GM12878 (cell line): ENCODE results near the gene LIN7B. TPM values are rescaled to one million over a fixed set of nuclear protein-coding genes. Genes with fewer than 3 reads are reported as not detected.
"Not testable (repeated sequence)": the region's sequence is repeated elsewhere in the genome, so short reads cannot be mapped to it uniquely, and the experiment has no call there.

ENCODE experiments used
- ATAC-seq: fragments of 200-7000 bp; cut with Tn5 transposase; 3 replicates; pipeline ENCODE4 v1.9.1; 2020; ENCODE audit warnings: mild to moderate bottlenecking, moderate library complexity
- BruUV-seq: library from RNA; stranded (reverse); fragments of 400-500 nt; replicated peaks from 2 replicates; lab custom pipeline; 2021; lab: Mats Ljungman, UMichigan
- CTCF ChIA-PET: fragments of 300-600 bp; sonication (Branson Sonifier 250); formaldehyde crosslinking; extraction: SDS; loops from one replicate; lab custom pipeline; 2021; ENCODE audit warnings: inconsistent platforms; lab: Yijun Ruan, JAX
- POLR2A ChIA-PET: fragments of 350-600 bp; formaldehyde crosslinking; extraction: SDS; loops from one replicate; lab custom pipeline; 2021; ENCODE audit warnings: inconsistent platforms; lab: Charles Lee
- RAD21 ChIA-PET: fragments of 300-600 bp; sonication (Branson Sonifier 250); formaldehyde crosslinking; loops from one replicate; lab custom pipeline; 2023; ENCODE audit warnings: antibody characterized with exemption; ENCODE audit not compliant: unreplicated experiment; lab: Charles Lee
- SMC1A ChIA-PET: fragments of 300-600 bp; sonication (Branson Sonifier 250); formaldehyde crosslinking; loops from one replicate; lab custom pipeline; 2023; ENCODE audit not compliant: unreplicated experiment, uncharacterized antibody; lab: Charles Lee
- DNase-seq: peaks from one replicate; pipeline ENCODE4 v3.0.0-alpha.2; 2011; ENCODE audit warnings: low read depth, low spot score
- FAIRE-seq: peaks from 3 replicates; lab custom pipeline; 2011; peaks lifted over from hg19 to GRCh38; lab: Jason Lieb, UNC
- H2AFZ ChIP-seq: 2 replicates; pipeline ENCODE4 v1.6.0; 2011; ENCODE audit warnings: low read depth, low read length, control low read depth; ENCODE audit not compliant: control insufficient read depth
- H3K27ac ChIP-seq: 2 replicates; pipeline ENCODE4 v1.5.1; 2011; ENCODE audit warnings: control low read depth; ENCODE audit not compliant: control insufficient read depth, insufficient read depth
- H3K27me3 ChIP-seq, 2 experiments: replicated peaks in 1 of 2; 2 replicates each; pipeline versions ENCODE4 v1.6.0 to v1.6.1; 2011; ENCODE audit warnings: low read length in 1 of 2; ENCODE audit not compliant: control insufficient read depth in 2 of 2, insufficient read depth in 2 of 2
- H3K36me3 ChIP-seq, 2 experiments: 2 replicates each; pipeline ENCODE4 v1.5.1; 2011; ENCODE audit warnings: low read length in 1 of 2; ENCODE audit not compliant: control insufficient read depth in 2 of 2, insufficient read depth in 2 of 2
- H3K4me1 ChIP-seq: 2 replicates; pipeline ENCODE4 v1.6.1; 2011; ENCODE audit warnings: mild to moderate bottlenecking, low read length, moderate library complexity, mixed read lengths; ENCODE audit not compliant: control insufficient read depth, insufficient read depth
- H3K4me2 ChIP-seq: 2 replicates; pipeline ENCODE4 v1.6.0; 2011; ENCODE audit warnings: control low read depth; ENCODE audit not compliant: control insufficient read depth, insufficient read depth
- H3K4me3 ChIP-seq: fragments of 200-600 bp; sonication (generic); 2 replicates; pipeline ENCODE4 v1.5.1; 2016
- H3K79me2 ChIP-seq: 2 replicates; pipeline ENCODE4 v1.6.0; 2011; ENCODE audit warnings: low read length; ENCODE audit not compliant: control insufficient read depth, insufficient read depth
- H3K9ac ChIP-seq: 2 replicates; pipeline ENCODE4 v1.8.0; 2011; ENCODE audit warnings: low read length, control low read depth, mixed read lengths; ENCODE audit not compliant: control insufficient read depth, insufficient read depth
- H3K9me3 ChIP-seq: replicated peaks from 3 replicates; pipeline ENCODE4 v1.5.1; 2011; ENCODE audit warnings: mild to moderate bottlenecking, low read length; ENCODE audit not compliant: control insufficient read depth, insufficient read depth
- H4K20me1 ChIP-seq: 2 replicates; pipeline ENCODE4 v1.6.0; 2011; ENCODE audit not compliant: control insufficient read depth, insufficient read depth
- ATF3 ChIP-seq: IDR thresholded peaks from 2 replicates; pipeline ENCODE4 v1.6.1; 2011; ENCODE audit warnings: low read depth, mild to moderate bottlenecking, low read length, moderate library complexity, borderline replicate concordance; ENCODE audit errors: extremely low read depth
- BHLHE40 ChIP-seq, 2 experiments: fragments of 450-650 bp in 1 of 2; IDR thresholded peaks; 2 replicates each; pipeline ENCODE4 v1.6.1; 2011 to 2017; ENCODE audit warnings: low read depth in 2 of 2, borderline replicate concordance in 1 of 2, improper control_type of control experiment in 1 of 2, low read length in 1 of 2, mild to moderate bottlenecking in 1 of 2
- E4F1 ChIP-seq: fragments of 450-650 bp; IDR thresholded peaks from 2 replicates; pipeline ENCODE4 v1.6.1; 2018; ENCODE audit warnings: borderline replicate concordance, mild to moderate bottlenecking; ENCODE audit not compliant: partially characterized antibody
- IKZF1 ChIP-seq: fragments of 450-650 bp; conservative IDR thresholded peaks from 2 replicates; pipeline ENCODE4 v1.6.1; 2017; ENCODE audit warnings: antibody characterized with exemption, mild to moderate bottlenecking
- POLR2AphosphoS5 ChIP-seq: IDR thresholded peaks from 2 replicates; pipeline ENCODE4 v1.6.1; 2011; ENCODE audit warnings: mild to moderate bottlenecking, low read length, inconsistent platforms
- POU2F2 ChIP-seq: IDR thresholded peaks from 3 replicates; pipeline ENCODE4 v1.6.1; 2011; ENCODE audit warnings: low read depth, mild to moderate bottlenecking, low read length, borderline replicate concordance
- RELB ChIP-seq: fragments of 450-650 bp; IDR thresholded peaks from 2 replicates; pipeline ENCODE4 v1.6.1; 2017; ENCODE audit warnings: low read depth, mild to moderate bottlenecking, moderate library complexity
- RFX5 ChIP-seq: IDR thresholded peaks from 2 replicates; pipeline ENCODE4 v1.6.1; 2011; ENCODE audit warnings: low read depth, low read length, improper control_type of control experiment
- SPI1 ChIP-seq: IDR thresholded peaks from 2 replicates; pipeline ENCODE4 v1.6.1; 2011; ENCODE audit warnings: low read depth, mild to moderate bottlenecking, low read length, moderate library complexity, borderline replicate concordance; ENCODE audit not compliant: insufficient read depth
- SUZ12 ChIP-seq: fragments of 200-600 bp; sonication (generic); IDR thresholded peaks from one replicate; pipeline ENCODE4 v1.6.1; 2018; ENCODE audit warnings: antibody characterized with exemption, mild to moderate bottlenecking; ENCODE audit not compliant: unreplicated experiment
- USF2 ChIP-seq: IDR thresholded peaks from 2 replicates; pipeline ENCODE4 v1.6.1; 2011; ENCODE audit warnings: low read depth, low read length, improper control_type of control experiment, borderline replicate concordance
- ZNF217 ChIP-seq: fragments of 450-650 bp; IDR thresholded peaks from 2 replicates; pipeline ENCODE4 v1.6.1; 2017; ENCODE audit warnings: antibody characterized with exemption, mild to moderate bottlenecking
- ZNF274 ChIP-seq: IDR thresholded peaks from one replicate; pipeline ENCODE4 v1.8.0; 2011; ENCODE audit not compliant: insufficient read length, insufficient read depth
- WGBS: methylation state at CpG from one replicate; pipeline ENCODE4 v1.1.6; 2016; ENCODE audit warnings: low lambda C conversion rate; ENCODE audit not compliant: insufficient replicate concordance, insufficient coverage; ENCODE audit errors: missing lambda C conversion rate; 5-methylcytosine and 5-hydroxymethylcytosine counted together
- in situ Hi-C: fragments of 300-500 bp; cut with MboI; formaldehyde crosslinking; loops from 9 replicates; pipeline ENCODE4 v1.14.3; 2018; ENCODE audit warnings: mixed read lengths
- intact Hi-C: fragments of 100-400 bp; cut with micrococcal nuclease; formaldehyde crosslinking; loops from one replicate; pipeline ENCODE4 v1.14.2; 2022; ENCODE audit not compliant: unreplicated experiment
- polyA plus RNA-seq, 11 experiments: library from polyadenylated mRNA; depleted of rRNA in 4 of 11; unstranded in 6 of 11; stranded (reverse) in 5 of 11; fragments of >200 nt; fragmentation: Nextera tagmentation in 4 of 11; fragmentation: Illumina TruSeq in 1 of 11; extraction: Ambion mirVana in 4 of 11; extraction: Trizol in 1 of 11; gene quantifications; 1 replicate in 1 of 11; 2 replicates in 10 of 11; pipeline versions ENCODE4 v1.2.1 to v1.2.3, GENCODE V29; 2011 to 2016; ENCODE audit warnings: inconsistent platforms in 2 of 11, missing spikeins in 2 of 11, low read depth in 1 of 11
- total RNA-seq, 4 experiments: library from RNA; depleted of rRNA in 3 of 4; stranded (reverse); fragments of >200 nt in 3 of 4; fragmentation: Illumina TruSeq in 1 of 4; extraction: Trizol in 1 of 4; gene quantifications; 2 replicates each; pipeline versions ENCODE4 v1.2.1 to v1.2.3, GENCODE V29; 2013 to 2021

Gene LIN7B
- total and polyA plus RNA-seq, 10 of the 15 experiments (the other 5 are each of a cell fraction or from before 2014, with no cell fraction given): 0.15 to 3.5 (median 1.6) TPM; not detected in 2

GRCh38 chr19:49145573-49146407, 31.6 kb downstream of the LIN7B start (continued):
- no peak for TF ChIP-seq ZNF274
- no peak for TF ChIP-seq POLR2AphosphoS5
- no peak for TF ChIP-seq SUZ12
- TF ChIP-seq ATF3: no peak
- peak; percentile 42 to 67; a peak in 2 of 4 replicates for TF ChIP-seq BHLHE40 (IDR thresholded peaks at IDR 0.05; ENCODE audit: borderline replicate concordance in 1 of 2, low read depth in 2 of 2, low read length in 1 of 2)
- TF ChIP-seq E4F1: no peak
- TF ChIP-seq SPI1: no peak
- TF ChIP-seq RELB: no peak
- peak; percentile 34 for TF ChIP-seq IKZF1
- no peak for TF ChIP-seq USF2
- no peak for TF ChIP-seq ZNF217
- no peak for TF ChIP-seq RFX5
- no peak for TF ChIP-seq POU2F2
- TF ChIP-seq, all 136 proteins: peak for 19

GRCh38 chr19:49146408-49146770, 32.2 kb downstream of the LIN7B start:
- peaks cover 6 to 20% of the 10 kb centered on the region in 2 experiments for H3K27me3 ChIP-seq
- H3K9ac ChIP-seq, BruUV-seq, H3K4me3 ChIP-seq, ATAC-seq, H3K36me3 ChIP-seq, H3K79me2 ChIP-seq, FAIRE-seq, in situ Hi-C loops, H2AFZ ChIP-seq, H3K4me1 ChIP-seq, DNase-seq, H3K4me2 ChIP-seq, H4K20me1 ChIP-seq, H3K9me3 ChIP-seq, POLR2A ChIA-PET, H3K27ac ChIP-seq: not testable (repeated sequence)
- intact Hi-C loops: loop anchor here (1.0 to 5.0 kb wide), 2 partner anchors 48 to 61 kb away; no protein-coding TSS in a partner anchor
- 14% methylated on average over 7 of the region's 7 CpGs for WGBS
- ChIA-PET CTCF (interaction anchor here (0.7 to 6.0 kb wide), 11 partner anchors 14 to 245 kb away, joined by 3 to 54 read pairs (median 3); no protein-coding TSS in a partner anchor), RAD21 (interaction anchor here (1.2 to 3.5 kb wide), 2 partner anchors 48 to 50 kb away, joined by 3 to 13 read pairs; no protein-coding TSS in a partner anchor), SMC1A (interaction anchor here (1.0 to 1.2 kb wide), 2 partner anchors 49 to 53 kb away, joined by 3 to 5 read pairs; no protein-coding TSS in a partner anchor)
